BLaER1 (cell line): ENCODE measurements around the gene CRYBA4.
A peak's percentile ranks its signal among the peaks of the same experiment; 100 is the strongest.

Experiments
- H3K27ac ChIP-seq: shearing (Covaris generic); formaldehyde crosslinking; 2 replicates; pipeline ENCODE4 v1.8.1; 2022
- H3K27me3 ChIP-seq: shearing (Covaris generic); formaldehyde crosslinking; 2 replicates; pipeline ENCODE4 v1.8.1; 2022
- H3K36me3 ChIP-seq: shearing (Covaris generic); formaldehyde crosslinking; 2 replicates; pipeline ENCODE4 v1.8.1; 2022
- H3K4me1 ChIP-seq: shearing (Covaris generic); formaldehyde crosslinking; 2 replicates; pipeline ENCODE4 v1.8.1; 2022
- H3K4me2 ChIP-seq: shearing (Covaris generic); formaldehyde crosslinking; 2 replicates; pipeline ENCODE4 v1.8.1; 2022
- H3K4me3 ChIP-seq: shearing (Covaris generic); formaldehyde crosslinking; 2 replicates; pipeline ENCODE4 v1.8.1; 2022
- H3K9ac ChIP-seq: shearing (Covaris generic); formaldehyde crosslinking; 2 replicates; pipeline ENCODE4 v1.8.1; 2022
- H3K9me3 ChIP-seq: shearing (Covaris generic); formaldehyde crosslinking; 2 replicates; pipeline ENCODE4 v1.8.1; 2022
- H4K20me1 ChIP-seq: shearing (Covaris generic); formaldehyde crosslinking; 2 replicates; pipeline ENCODE4 v1.8.1; 2022
- Cebpa-rat ChIP-seq: shearing (Covaris generic); IDR thresholded peaks from 2 replicates; pipeline ENCODE4 v1.8.1; 2022

Gene CRYBA4

GRCh38 chr22:26593763-26594162, 28.0 kb upstream of the CRYBA4 start:
- Histone ChIP-seq H3K36me3 (no peaks in the 10 kb centered on the region), H3K4me1 (peaks cover 34% of the 10 kb centered on the region)

GRCh38 chr22:26597026-26597425, 24.7 kb upstream of the CRYBA4 start:
- Histone ChIP-seq H3K36me3 (no peaks in the 10 kb centered on the region), H3K9ac (no peak overlapping the region)

More at GRCh38 chr22:26593763-26594162, 28.0 kb upstream of the CRYBA4 start:
- Histone ChIP-seq H3K4me2 (no peak overlapping the region), H3K9me3 (no peaks in the 10 kb centered on the region), H3K27ac (no peak overlapping the region), H4K20me1 (peaks cover 10% of the 10 kb centered on the region), H3K4me3 (no peak overlapping the region), H3K9ac (no peak overlapping the region), H3K27me3 (no peaks in the 10 kb centered on the region)
- TF ChIP-seq Cebpa-rat = no peak

GRCh38 chr22:26597480-26597879, 24.3 kb upstream of the CRYBA4 start:
- Histone ChIP-seq H3K36me3 (no peaks in the 10 kb centered on the region), H3K4me3 (no peak overlapping the region), H4K20me1 (no peaks in the 10 kb centered on the region), H3K9ac (no peak overlapping the region), H3K27ac (no peak overlapping the region), H3K4me1 (peaks cover 29% of the 10 kb centered on the region), H3K9me3 (no peaks in the 10 kb centered on the region), H3K27me3 (no peaks in the 10 kb centered on the region), H3K4me2 (no peak overlapping the region)
- no peak for TF ChIP-seq Cebpa-rat

More at GRCh38 chr22:26597026-26597425, 24.7 kb upstream of the CRYBA4 start:
- peaks cover 33% of the 10 kb centered on the region for H3K4me1 ChIP-seq
- no peak overlapping the region for H3K27ac ChIP-seq
- H3K4me3 ChIP-seq = no peak overlapping the region
- H4K20me1 ChIP-seq = no peaks in the 10 kb centered on the region
- H3K9me3 ChIP-seq = no peaks in the 10 kb centered on the region
- H3K4me2 ChIP-seq = no peak overlapping the region
- no peaks in the 10 kb centered on the region for H3K27me3 ChIP-seq
- no peak for TF ChIP-seq Cebpa-rat

GRCh38 chr22:26599505-26599904, 22.3 kb upstream of the CRYBA4 start:
- Histone ChIP-seq H3K4me3 (no peak overlapping the region), H3K4me2 (peak overlapping the region; percentile 20), H4K20me1 (no peaks in the 10 kb centered on the region), H3K9ac (no peak overlapping the region), H3K27me3 (no peaks in the 10 kb centered on the region), H3K9me3 (no peaks in the 10 kb centered on the region), H3K4me1 (peaks cover 28% of the 10 kb centered on the region), H3K36me3 (no peaks in the 10 kb centered on the region), H3K27ac (peak overlapping the region; percentile 28; the same call in 1 of the 2 replicates)
- no peak for TF ChIP-seq Cebpa-rat

- no peaks in the 10 kb centered on the region for H4K20me1 ChIP-seq
- H3K4me1 ChIP-seq = peaks cover 32% of the 10 kb centered on the region
Observed at GRCh38 chr22:26601726-26602125, 20.0 kb upstream of the CRYBA4 start.

GRCh38 chr22:26602127-26602526, 19.6 kb upstream of the CRYBA4 start:
- no peaks in the 10 kb centered on the region for H3K27me3 ChIP-seq
- H3K4me1 ChIP-seq = peaks cover 35% of the 10 kb centered on the region
- H3K27ac ChIP-seq = no peak overlapping the region
- TF ChIP-seq Cebpa-rat = no peak
- no peaks in the 10 kb centered on the region for H3K36me3 ChIP-seq
- H3K9me3 ChIP-seq = no peaks in the 10 kb centered on the region
- no peak overlapping the region for H3K4me3 ChIP-seq
- H4K20me1 ChIP-seq = no peaks in the 10 kb centered on the region
- no peak overlapping the region for H3K9ac ChIP-seq
- H3K4me2 ChIP-seq = no peak overlapping the region

More at GRCh38 chr22:26601726-26602125, 20.0 kb upstream of the CRYBA4 start:
- no peaks in the 10 kb centered on the region for H3K36me3 ChIP-seq
- no peaks in the 10 kb centered on the region for H3K27me3 ChIP-seq
- H3K27ac ChIP-seq = no peak overlapping the region
- H3K4me3 ChIP-seq = no peak overlapping the region
- TF ChIP-seq Cebpa-rat = no peak
- H3K9ac ChIP-seq = no peak overlapping the region
- H3K4me2 ChIP-seq = no peak overlapping the region
- H3K9me3 ChIP-seq = no peaks in the 10 kb centered on the region

- H3K27me3 ChIP-seq = no peaks in the 10 kb centered on the region
- no peak overlapping the region for H3K4me2 ChIP-seq
- H3K9ac ChIP-seq = no peak overlapping the region
- no peaks in the 10 kb centered on the region for H3K36me3 ChIP-seq
- H3K4me1 ChIP-seq = peaks cover 51% of the 10 kb centered on the region
- no peaks in the 10 kb centered on the region for H3K9me3 ChIP-seq
- no peak for TF ChIP-seq Cebpa-rat
- H3K4me3 ChIP-seq = no peak overlapping the region
- H4K20me1 ChIP-seq = no peaks in the 10 kb centered on the region
- H3K27ac ChIP-seq = peak overlapping the region; percentile 0; the same call in 1 of the 2 replicates
Observed at GRCh38 chr22:26604368-26604767, 17.4 kb upstream of the CRYBA4 start.

- H3K9ac ChIP-seq = no peak overlapping the region
- TF ChIP-seq Cebpa-rat = no peak
- no peaks in the 10 kb centered on the region for H3K27me3 ChIP-seq
- H3K36me3 ChIP-seq = no peaks in the 10 kb centered on the region
- H3K4me1 ChIP-seq = peaks cover 62% of the 10 kb centered on the region
- no peaks in the 10 kb centered on the region for H4K20me1 ChIP-seq
- H3K4me2 ChIP-seq = no peak overlapping the region
- no peak overlapping the region for H3K27ac ChIP-seq
- H3K4me3 ChIP-seq = no peak overlapping the region
- H3K9me3 ChIP-seq = no peaks in the 10 kb centered on the region
Observed at GRCh38 chr22:26606611-26607010, 15.2 kb upstream of the CRYBA4 start.

- H3K36me3 ChIP-seq = no peaks in the 10 kb centered on the region
- H3K4me1 ChIP-seq = peaks cover 74% of the 10 kb centered on the region
- no peaks in the 10 kb centered on the region for H3K9me3 ChIP-seq
- no peak overlapping the region for H3K4me3 ChIP-seq
- H3K27ac ChIP-seq = peak overlapping the region; percentile 94
- no peaks in the 10 kb centered on the region for H3K27me3 ChIP-seq
- no peak overlapping the region; the same call in 1 of the 2 replicates for H3K9ac ChIP-seq
- no peak overlapping the region for H3K4me2 ChIP-seq
- TF ChIP-seq Cebpa-rat = no peak
- no peaks in the 10 kb centered on the region for H4K20me1 ChIP-seq
Observed at GRCh38 chr22:26608129-26608528, 13.6 kb upstream of the CRYBA4 start.

GRCh38 chr22:26609287-26609686, 12.5 kb upstream of the CRYBA4 start:
- Histone ChIP-seq H3K27ac (peak overlapping the region; percentile 94), H3K4me2 (peak overlapping the region; percentile 80), H3K4me3 (no peak overlapping the region), H3K9ac (peak overlapping the region; percentile 79; the same call in 1 of the 2 replicates), H3K36me3 (no peaks in the 10 kb centered on the region), H4K20me1 (no peaks in the 10 kb centered on the region), H3K9me3 (no peaks in the 10 kb centered on the region), H3K27me3 (no peaks in the 10 kb centered on the region), H3K4me1 (peaks cover 81% of the 10 kb centered on the region)
- TF ChIP-seq Cebpa-rat = no peak
